Muscle of back (tissue), 13 donors: ENCODE results near the gene MAMSTR. TPM values are rescaled to one million over a fixed set of nuclear protein-coding genes. Genes with fewer than 3 reads are reported as not detected.
"Not testable (repeated sequence)": the region's sequence is repeated elsewhere in the genome, so short reads cannot be mapped to it uniquely, and the experiment has no call there.

Source experiments
- DNase-seq, 3 donors: peaks; one replicate each; pipeline versions ENCODE4 v3.0.0 to v3.0.0-alpha.2; 2013
- long read RNA-seq, 9 donors: transcript quantifications; one replicate each; lab custom pipeline, GENCODE V29; 2026
- polyA plus RNA-seq, 10 donors: library from polyadenylated mRNA; unstranded; fragments of 120-200 nt; gene quantifications; one replicate each; pipeline ENCODE4 v1.2.1, GENCODE V29; 2013; ENCODE audit not compliant: insufficient read length in 10 of 10

The MAMSTR gene, protein sequence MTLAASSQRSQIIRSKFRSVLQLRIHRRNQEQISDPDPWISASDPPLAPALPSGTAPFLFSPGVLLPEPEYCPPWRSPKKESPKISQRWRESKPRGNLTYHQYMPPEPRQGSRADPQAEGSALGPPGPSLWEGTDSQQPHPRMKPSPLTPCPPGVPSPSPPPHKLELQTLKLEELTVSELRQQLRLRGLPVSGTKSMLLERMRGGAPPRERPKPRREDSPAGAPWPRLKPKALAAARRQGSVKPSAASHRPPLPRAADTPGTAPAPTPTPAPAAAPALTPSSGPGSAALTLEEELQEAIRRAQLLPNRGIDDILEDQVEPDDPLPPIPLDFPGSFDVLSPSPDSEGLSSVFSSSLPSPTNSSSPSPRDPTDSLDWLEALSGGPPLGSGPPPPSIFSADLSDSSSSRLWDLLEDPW
- 100 to 1,000 TPM in 6 of 10 donors, 10 to 100 TPM in 4; 47.0 to 137 (median 107) TPM for polyA plus RNA-seq
- long read RNA-seq, donor 1, partial matches to known transcripts = 0 of 4 reads
- long read RNA-seq, donor 1, other reads (novel, unspliced or antisense) = 0 of 4 reads
- long read RNA-seq, donor 2, partial matches to known transcripts = 0 of 10 reads
- long read RNA-seq, donor 2, other reads (novel, unspliced or antisense) = 5 of 10 reads
- long read RNA-seq, donor 3 = 0 reads
- long read RNA-seq, donor 4, partial matches to known transcripts = 0 of 2 reads
- long read RNA-seq, donor 4, other reads (novel, unspliced or antisense) = 0 of 2 reads
- long read RNA-seq, donor 5, partial matches to known transcripts = 14 of 18 reads
- long read RNA-seq, donor 5, other reads (novel, unspliced or antisense) = 0 of 18 reads
- long read RNA-seq, donor 6, transcript MAMSTR-201 (10 exons, 1,837 nt) = major isoform, 6 of 24 reads
- long read RNA-seq, donor 6, partial matches to known transcripts = 11 of 24 reads
- long read RNA-seq, donor 6, other reads (novel, unspliced or antisense) = 6 of 24 reads
- long read RNA-seq, donor 7, partial matches to known transcripts = 14 of 14 reads
- long read RNA-seq, donor 7, other reads (novel, unspliced or antisense) = 0 of 14 reads
- long read RNA-seq, donor 8 = 0 reads
- long read RNA-seq, donor 9, partial matches to known transcripts = 0 of 1 reads
- long read RNA-seq, donor 9, other reads (novel, unspliced or antisense) = 0 of 1 reads

DNA sequence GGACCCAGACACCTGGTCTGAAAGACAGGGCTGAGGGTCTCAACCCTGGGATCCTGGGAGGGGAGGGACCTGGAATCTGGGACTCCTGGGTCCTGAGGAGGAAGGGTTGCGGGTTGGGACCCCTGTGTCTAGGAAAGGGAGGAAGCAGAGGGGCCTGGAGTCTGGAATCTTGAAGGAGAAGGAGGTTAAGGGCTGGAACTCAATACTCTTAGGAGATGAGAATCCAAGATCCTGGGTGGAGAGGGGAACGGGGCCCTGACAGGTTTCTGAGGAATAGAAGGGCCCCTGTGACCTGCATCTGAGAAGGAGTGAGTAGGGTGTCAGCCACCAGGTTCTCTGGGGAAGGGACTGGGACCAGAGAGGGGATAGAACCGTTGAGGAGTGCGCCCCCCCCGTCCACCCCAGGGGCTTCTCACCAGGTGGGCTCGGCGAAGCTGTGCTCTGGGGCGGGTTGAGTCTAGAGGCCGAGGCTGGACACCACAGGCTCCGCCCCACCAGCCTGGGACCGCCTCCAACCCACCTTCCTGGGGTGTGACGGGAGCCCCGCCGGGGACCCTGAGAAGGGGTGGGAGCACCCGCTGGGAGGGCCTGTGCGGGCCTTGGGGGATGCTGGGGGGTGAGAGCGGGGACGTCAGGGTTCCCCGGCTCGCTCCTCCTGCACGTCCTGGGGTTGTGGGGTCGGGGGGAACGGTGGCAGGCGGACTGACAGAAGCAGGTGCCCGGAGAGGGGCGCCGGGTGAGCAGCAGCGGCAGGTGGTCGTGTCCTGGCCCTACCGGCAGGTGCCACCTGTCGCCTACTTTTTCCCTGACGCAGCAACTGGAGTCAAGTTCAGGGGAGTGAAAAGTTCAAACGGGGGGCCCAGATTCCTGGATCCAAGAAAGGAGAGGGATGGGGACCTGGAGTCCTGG, at the start of gene MAMSTR:
Gene MAMSTR (minus strand): TSS at position 463 of the 909 bp plus-strand sequence. CDS start 694 bp downstream, outside the sequence.
- DNase-seq = peak; percentile 59 to 76 (median 74)

DNA sequence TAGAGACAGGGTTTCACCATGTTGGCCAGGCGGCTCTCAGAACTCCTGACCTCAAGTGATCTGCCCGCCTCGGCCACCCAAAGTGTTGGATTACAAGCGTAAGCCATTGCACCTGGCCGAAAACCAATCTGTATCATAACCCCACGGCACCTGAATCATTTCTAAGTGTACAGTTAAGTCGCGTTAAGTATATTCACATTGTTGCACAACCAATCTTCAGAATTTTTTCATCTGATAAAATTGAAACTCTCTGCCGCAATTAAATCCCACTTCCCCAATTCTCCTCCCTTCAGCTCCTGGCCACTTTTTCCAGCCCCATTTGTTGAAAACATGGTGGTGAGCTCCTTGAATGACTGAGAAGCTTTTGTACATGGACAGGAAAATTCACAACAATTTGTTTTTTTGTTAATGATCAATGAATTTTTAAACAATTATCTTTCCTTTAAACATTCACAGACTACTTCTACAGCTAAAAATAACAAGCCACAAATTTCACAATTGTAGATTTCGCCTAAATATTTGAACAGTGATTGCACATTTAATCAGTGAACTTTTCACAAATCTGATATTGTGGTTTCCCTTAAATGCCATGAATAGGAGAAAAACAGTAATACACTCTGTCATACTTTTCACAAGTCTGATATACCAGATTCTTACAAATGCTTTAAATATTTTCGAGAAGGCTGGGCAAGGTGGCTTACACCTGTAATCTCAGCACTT, 49.6 kb upstream of the MAMSTR start:
- DNase-seq = no peak

DNA sequence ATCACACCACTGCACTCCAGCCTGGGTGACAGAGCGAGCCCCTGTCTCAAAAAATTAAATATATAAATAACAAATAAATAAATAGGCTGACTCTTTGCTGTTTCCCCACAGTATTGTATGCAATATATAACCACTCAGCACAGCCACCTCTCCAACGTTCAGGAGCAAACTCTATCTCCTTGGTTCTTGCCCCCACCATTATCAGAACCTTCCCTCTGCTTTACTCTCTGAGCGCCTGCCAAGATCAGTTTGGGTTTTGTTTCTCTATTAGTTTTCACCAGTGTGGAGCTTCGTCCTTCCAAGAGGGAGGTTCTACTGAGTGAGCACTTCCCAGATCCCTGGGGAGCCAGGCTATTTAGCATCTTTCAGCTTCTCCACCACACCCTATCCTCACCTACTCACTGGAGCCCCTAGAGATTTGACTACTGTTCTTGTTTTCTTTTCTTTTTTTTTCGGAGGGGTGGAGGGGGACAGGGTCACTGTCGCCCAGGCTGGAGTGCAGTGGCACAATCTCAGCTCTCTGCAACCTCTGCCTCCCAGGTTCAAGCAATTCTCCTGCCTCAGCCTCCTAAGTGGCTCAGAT, 48.7 kb upstream of the MAMSTR start:
- not testable (repeated sequence) for DNase-seq

DNA sequence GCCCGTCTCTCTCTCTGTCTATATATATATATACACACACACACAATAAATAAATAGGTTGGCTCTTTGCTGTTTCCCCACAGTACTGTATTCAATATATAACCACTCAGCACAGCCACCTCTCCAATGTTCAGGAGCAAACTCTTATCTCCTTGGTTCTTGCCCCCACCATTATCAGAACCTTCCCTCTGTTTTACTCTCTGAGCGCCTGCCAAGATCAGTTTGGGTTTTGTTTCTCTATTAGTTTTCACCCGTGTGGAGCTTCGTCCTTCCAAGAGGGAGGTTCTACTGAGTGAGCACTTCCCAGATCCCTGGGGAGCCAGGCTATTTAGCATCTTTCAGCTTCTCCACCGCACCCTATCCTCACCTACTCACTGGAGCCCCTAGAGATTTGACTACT, 46.3 kb upstream of the MAMSTR start:
- not testable (repeated sequence) for DNase-seq

DNA sequence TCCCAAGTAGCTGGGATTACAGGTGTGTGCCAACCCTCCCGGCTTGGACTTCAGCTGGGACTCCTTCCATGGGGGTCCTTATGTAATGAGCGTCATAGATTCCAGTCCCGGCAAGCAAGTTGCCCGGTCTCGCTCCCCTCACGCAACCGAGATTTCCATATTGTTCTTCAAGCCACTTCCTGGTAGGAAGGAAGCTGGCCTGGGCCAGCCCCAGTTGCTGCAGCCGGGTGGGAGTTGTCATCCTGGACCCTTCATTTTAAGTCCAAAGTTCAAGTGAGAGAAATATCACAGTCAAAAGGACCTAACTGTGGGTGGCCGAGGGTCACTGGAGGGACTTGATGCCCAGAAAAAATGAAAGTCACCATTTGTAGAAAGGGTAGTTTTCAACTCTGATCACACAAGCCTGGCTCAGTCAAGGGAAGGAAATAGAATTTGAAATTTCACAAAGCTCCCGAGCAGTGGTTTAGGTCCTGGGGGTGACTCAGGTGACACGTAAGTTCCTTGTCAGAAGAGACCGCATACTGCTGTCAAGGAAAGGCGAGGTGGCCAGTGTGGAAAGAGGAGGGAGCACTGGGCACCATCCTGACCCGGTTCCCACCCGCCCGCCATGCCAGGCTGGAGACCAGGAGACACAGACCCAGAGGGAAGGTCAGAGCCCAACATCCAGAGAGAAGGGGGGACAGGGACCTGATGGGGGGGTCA, 41.1 kb upstream of the MAMSTR start:
- DNase-seq = no peak

DNA sequence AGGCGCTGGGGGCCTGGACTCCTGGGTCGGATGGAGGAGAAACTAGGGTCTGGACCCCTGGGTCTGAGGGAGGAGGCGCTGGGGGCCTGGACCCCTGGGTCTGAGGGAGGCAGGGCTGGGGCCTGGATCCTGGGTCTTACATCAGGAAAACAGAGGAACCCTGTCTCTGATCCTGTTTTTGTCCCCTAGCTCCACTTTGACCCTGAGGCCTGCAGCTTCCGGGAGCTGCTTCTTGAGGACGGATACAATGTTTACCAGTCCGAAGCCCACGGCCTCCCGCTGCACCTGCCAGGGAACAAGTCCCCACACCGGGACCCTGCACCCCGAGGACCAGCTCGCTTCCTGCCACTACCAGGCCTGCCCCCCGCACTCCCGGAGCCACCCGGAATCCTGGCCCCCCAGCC, 38.2 kb upstream of the MAMSTR start:
- DNase-seq = no peak

DNA sequence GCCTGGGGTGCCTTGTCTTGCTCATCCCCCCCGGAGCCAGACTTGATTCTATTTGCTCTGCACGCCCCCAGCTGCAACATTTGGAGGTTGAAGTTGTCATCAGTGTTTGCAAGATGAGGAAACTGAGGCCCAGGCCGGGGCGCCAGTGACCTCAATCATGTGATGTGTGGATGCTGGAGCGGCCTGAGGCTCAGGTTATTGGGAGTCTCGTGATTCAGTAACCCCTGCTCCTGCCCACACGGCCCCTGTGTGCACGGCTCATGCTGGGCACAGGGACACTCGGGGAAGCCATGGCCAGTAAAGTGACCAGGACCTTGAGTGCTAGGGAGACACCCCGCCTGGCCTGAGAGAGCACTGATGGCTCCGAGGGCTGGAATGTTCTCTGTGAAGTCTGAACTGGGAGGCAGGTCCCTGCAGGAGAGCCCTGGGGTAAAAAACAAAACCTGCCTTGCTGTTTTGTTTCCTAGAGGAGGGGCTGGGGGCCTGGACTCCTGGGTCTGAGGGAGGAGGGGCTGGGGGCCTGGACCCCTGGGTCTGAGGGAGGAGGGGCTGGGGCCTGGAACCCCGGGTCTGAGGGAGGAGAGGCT, 37.7 kb upstream of the MAMSTR start:
- no peak for DNase-seq

DNA sequence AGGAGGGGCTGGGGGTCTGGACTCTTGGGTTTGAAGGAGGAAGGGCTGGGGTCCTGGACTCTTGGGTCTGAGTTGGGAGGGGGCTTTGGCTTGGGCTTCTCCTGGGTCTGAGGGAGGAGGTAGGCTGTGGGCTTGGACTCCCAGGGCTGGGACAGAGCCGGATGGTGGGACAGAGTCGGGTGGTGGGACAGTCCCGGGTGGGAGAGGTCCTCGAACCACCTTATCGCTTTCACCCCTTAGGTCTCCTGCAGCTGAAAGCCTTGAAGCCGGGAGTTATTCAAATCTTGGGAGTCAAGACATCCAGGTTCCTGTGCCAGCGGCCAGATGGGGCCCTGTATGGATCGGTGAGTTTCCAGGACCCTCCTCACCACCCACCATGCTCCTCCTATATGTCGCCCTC, 37.2 kb upstream of the MAMSTR start:
- no peak for DNase-seq

DNA sequence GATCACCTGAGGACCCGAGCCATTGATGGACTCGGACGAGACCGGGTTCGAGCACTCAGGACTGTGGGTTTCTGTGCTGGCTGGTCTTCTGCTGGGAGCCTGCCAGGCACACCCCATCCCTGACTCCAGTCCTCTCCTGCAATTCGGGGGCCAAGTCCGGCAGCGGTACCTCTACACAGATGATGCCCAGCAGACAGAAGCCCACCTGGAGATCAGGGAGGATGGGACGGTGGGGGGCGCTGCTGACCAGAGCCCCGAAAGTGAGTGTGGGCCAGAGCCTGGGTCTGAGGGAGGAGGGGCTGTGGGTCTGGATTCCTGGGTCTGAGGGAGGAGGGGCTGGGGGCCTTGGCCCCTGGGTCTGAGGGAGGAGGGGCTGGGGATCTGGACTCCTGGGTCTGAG, 36.7 kb upstream of the MAMSTR start:
- no peak for DNase-seq

DNA sequence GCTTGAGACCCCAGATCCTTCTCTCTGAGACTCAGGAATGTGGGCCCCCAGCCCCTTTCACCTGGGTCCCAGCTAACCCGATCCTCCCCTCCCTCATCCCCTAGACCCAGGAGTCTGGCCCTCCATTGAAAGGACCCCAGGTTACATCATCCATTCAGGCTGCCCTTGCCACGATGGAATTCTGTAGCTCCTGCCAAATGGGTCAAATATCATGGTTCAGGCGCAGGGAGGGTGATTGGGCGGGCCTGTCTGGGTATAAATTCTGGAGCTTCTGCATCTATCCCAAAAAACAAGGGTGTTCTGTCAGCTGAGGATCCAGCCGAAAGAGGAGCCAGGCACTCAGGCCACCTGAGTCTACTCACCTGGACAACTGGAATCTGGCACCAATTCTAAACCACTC, 36.3 kb upstream of the MAMSTR start:
- no peak for DNase-seq

DNA sequence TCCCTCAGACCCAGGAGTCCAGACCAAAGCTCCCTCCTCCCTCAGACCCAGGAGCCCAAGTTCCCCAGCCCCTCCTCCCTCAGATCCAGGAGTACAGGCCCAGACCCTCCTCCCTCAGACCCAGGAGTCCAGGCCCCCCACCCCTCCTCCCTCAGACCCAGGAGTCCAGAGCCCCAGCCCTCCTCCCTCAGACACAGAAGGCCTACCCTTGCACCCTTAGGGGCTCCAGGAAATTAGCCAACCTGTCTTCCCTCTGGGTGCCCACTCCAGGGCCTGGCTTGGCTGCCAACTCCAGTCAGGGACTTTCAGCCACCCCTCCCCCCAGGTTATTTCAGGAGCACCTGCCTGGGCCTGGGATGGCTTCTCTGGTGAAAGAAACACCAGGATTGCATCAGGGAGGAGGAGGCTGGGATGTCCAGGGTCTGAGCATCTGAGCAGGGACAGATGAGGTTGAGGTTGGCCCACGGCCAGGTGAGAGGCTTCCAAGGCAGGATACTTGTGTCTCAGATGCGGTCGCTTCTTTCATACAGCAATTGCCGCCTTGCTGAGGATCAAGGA, 35.6 kb upstream of the MAMSTR start, which contains the start of gene FGF21:
Gene FGF21 (plus strand): TSS at position 441 of the 558 bp plus-strand sequence. CDS start 713 bp downstream, outside the sequence.
- no peak for DNase-seq

DNA sequence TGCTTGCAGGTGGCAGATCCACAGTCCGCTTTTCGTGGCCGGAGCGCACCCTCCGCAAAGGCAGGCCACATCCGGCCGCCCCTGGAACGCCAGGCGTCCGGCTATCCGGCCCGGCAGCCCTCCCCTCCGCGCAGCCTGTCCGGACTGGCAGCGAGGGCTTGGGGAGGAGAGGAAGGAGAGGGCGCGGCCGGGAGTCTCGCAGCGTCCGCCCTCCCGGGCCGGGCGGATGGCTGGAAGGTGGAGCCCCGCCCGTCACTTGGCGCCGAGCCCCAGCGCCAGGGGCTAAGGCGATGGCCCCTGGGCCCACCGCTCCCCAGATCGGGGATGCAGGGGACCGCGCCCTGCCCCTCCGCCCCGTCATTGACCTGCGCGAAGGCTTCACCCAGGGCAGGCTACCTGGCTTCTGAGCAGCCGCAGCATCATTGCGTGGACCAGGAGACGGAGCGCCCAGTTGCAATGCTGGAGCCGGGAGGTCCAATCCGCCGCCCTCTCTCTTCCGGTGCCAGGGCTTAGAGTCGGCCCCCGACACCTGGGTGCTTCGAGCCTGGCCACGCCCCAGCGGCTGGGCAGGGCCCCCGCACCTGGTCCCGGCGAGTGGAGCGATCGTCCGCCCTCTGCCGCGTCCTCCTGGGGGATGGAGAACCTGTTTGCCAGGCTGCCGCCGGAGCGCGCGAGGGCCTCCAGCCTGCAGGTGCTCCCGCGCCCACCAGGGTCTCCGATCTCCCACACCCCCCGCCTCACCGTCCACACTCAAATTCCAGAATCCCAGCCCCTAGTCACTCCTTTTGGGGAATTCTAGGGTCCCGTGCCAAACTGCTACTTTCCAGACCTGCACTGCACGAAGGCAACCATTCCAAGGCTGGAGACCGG, 33.2 kb upstream of the MAMSTR start, which contains the start of gene FUT1:
Gene FUT1 (minus strand): TSS at position 146 of the 870 bp plus-strand sequence. CDS start 1,360 bp downstream, outside the sequence.
- DNase-seq = peak in 1 of 3 donors; percentile 63

DNA sequence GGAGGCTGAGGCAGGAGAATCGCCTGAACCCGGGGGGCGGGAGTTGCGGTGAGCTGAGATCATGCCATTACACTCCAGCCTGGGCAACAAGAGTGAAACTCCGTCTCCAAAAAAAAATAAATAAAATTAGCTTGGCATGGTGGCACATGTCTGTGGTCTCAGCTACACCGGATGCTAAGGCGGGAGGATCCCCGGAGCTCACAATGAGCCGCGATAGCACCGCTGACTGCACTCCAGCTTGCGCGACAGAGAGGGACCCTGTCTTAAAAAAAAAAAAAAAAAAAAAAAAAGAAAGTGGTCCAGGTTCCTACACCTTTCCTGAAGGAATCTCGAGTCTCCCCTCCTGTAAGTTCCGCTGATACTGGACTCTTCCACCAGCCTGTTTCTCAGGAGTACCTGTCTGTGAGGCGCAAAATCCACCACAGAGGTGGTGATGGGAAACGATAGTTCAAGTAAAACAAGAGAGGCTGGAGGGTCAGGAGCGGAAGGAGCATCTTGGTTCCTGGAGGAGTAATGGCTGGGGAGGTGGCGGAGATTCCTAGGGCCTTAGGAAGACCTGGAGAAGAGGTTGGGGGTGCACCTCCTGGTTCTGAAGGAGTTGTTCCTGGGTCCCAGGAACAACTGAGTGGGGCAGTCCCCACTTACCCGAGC, 32.4 kb upstream of the MAMSTR start:
- DNase-seq = no peak

DNA sequence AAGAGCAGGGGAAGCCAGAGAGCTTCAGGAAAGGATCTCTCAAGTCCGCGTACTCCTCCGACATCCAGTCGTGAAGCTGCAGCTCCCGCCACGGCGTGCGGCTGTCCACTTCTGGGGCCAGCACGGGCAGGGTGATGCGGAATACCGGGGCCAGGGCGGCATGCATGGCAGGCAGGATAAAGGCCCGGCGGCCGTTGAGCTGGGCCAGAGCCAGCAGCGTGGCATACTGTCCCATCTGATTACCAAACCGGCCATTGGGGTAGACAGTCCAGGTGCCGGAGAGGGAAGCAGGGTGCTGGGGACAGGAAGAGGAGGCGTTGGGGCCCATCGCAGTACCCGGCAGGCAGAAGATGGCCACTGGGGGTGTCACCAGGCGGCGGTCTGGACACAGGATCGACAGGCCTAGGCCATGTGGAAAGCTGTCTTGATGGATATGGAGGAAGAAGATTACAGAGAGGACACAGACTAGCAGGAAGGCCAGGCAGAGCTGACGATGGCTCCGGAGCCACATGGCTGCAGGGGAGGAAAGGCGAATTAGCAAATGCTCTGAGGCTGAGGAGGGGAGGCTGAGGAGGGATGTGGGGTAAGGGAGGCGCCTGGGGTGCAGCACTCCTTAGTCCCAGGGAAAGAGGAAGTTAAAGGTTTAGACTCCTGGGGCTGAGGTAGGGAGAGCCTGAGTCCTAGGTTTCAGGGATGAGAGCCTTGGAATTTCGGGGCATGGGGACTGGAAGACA, 31.4 kb upstream of the MAMSTR start:
- DNase-seq = no peak

DNA sequence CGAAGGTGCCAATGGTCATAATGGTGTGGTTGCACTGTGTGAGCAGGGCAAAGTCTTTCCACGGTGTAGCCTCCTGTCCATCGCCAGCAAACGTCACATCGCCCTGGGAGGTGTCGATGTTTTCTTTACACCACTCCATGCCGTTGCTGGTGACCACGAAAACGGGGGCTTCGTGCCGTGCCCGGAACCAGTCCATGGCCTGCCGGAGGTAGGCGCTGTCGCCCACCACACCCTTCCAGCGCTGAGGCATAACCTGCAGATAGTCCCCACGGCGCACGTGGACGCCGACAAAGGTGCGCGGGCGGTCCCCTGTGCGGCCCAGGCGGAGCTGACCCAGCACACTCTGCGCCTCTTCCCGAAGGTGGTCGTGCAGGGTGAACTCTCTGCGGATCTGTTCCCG, 30.8 kb upstream of the MAMSTR start:
- DNase-seq = no peak
